ENCODE results near the gene RP9. TPM values are rescaled to one million over a fixed set of nuclear protein-coding genes. Genes with fewer than 3 reads are reported as not detected.

RP9 gene
- total and polyA plus RNA-seq, 2 experiments from 2014 or later: 28.4 to 35.3 TPM

DNA sequence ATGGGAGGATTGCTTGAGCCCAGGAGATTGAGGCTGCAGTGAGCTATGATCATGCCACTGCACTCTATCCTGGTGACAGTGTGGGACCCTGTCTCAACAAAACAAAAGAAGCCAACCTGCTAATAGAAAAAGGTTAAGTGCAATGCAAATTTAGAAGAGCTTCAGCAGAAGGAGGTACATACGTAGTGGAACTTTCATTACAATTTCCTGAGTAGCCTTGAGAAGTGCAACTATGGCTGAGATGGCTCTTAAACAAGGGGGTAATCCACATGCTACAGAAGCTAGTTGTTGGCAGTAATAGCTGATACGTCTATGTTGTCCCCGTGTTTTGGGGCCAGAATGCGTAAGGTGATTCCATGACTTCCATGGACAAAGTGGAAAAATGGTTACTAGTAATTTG lies 36.0 kb downstream of the RP9 start:
- no peaks in the 10 kb centered on the region for H3K27me3 ChIP-seq
- no peaks in the 10 kb centered on the region for H3K4me1 ChIP-seq (ENCODE audit: low read depth)
- DNase-seq (ENCODE audit: low read depth in 1 of 2, low spot score in 1 of 2): no peak
- H3K9me3 ChIP-seq (ENCODE audit: low read depth): no peaks in the 10 kb centered on the region
- H3K4me3 ChIP-seq: no peak overlapping the region
- H3K36me3 ChIP-seq: no peaks in the 10 kb centered on the region
- no peak overlapping the region for H3K27ac ChIP-seq
- TF ChIP-seq, protein P1, sequence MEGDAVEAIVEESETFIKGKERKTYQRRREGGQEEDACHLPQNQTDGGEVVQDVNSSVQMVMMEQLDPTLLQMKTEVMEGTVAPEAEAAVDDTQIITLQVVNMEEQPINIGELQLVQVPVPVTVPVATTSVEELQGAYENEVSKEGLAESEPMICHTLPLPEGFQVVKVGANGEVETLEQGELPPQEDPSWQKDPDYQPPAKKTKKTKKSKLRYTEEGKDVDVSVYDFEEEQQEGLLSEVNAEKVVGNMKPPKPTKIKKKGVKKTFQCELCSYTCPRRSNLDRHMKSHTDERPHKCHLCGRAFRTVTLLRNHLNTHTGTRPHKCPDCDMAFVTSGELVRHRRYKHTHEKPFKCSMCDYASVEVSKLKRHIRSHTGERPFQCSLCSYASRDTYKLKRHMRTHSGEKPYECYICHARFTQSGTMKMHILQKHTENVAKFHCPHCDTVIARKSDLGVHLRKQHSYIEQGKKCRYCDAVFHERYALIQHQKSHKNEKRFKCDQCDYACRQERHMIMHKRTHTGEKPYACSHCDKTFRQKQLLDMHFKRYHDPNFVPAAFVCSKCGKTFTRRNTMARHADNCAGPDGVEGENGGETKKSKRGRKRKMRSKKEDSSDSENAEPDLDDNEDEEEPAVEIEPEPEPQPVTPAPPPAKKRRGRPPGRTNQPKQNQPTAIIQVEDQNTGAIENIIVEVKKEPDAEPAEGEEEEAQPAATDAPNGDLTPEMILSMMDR (IDR thresholded peaks at IDR 0.05; ENCODE audit: low read depth, low read length): no peak

DNA sequence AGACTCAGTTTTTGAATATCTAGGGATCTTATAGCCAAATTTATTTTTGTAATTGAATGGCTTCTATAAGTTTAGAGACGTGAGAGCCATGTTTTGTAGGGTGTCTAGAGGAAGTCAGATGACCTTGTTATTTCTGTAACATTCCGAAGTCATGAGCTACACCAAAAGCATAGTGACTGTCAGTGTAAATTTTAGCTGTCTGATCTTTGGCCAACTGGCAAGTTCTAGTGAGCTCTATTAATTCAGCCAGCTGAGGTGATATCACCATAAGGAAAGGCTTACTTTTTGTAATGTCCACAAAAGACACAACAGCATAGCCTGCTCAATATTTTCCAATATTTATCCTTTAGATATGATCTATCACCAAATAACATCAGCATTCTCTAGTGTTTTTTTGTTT lies 36.7 kb downstream of the RP9 start:
- Histone ChIP-seq H3K27me3 (no peaks in the 10 kb centered on the region), H3K4me1 (ENCODE audit: low read depth) (no peaks in the 10 kb centered on the region), H3K4me3 (no peak overlapping the region), H3K36me3 (no peaks in the 10 kb centered on the region), H3K27ac (no peak overlapping the region), H3K9me3 (ENCODE audit: low read depth) (no peaks in the 10 kb centered on the region)
- peak in 1 of 2 donors; percentile 73 for DNase-seq (ENCODE audit: low read depth in 1 of 2, low spot score in 1 of 2)
- TF ChIP-seq, protein P1 (IDR thresholded peaks at IDR 0.05; ENCODE audit: low read depth, low read length): no peak

DNA sequence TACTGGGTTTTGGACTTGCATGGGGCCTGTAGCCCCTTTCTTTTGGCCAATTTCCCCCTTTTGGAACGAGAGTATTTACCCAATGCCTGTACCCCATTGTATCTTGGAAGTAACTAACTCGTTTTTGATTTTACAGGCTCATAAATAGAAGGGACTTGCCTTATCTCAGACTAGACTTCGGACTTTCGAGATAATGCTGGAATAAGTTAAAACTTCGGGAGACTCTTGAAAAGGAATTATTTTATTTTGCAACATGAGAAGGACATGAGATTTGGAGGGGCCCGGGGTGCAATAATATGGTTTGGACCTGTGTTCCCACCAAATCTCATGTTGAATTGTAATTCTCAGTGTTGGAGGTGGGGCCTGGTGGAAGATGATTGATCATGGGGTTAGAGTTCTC lies 38.4 kb downstream of the RP9 start:
- no peak overlapping the region for H3K4me3 ChIP-seq
- no peaks in the 10 kb centered on the region for H3K36me3 ChIP-seq
- H3K4me1 ChIP-seq (ENCODE audit: low read depth): no peaks in the 10 kb centered on the region
- no peak overlapping the region for H3K27ac ChIP-seq
- TF ChIP-seq, protein P1 (IDR thresholded peaks at IDR 0.05; ENCODE audit: low read depth, low read length): no peak
- no peaks in the 10 kb centered on the region for H3K27me3 ChIP-seq
- DNase-seq (ENCODE audit: low read depth in 1 of 2, low spot score in 1 of 2): no peak
- peaks cover 3% of the 10 kb centered on the region for H3K9me3 ChIP-seq (ENCODE audit: low read depth)

DNA sequence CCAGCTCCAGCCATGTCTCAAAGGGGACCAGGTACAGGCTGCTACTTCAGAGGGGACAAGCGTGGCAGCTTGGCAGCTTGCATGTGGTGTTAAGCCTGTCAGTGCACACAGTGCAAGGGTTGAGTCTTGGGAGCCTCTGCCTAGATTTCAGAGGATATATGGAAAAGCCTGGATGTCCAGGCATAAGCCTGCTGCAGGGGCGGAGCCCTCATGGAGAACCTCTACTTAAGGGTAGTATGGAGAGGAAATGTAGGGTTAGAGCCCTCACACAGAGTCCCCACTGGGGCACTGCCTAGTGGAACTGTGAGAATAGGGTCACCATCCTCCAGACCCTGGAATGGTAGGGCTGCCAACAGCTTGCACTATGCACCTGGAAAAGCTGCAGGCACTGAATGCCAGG lies 38.9 kb downstream of the RP9 start:
- Histone ChIP-seq H3K4me3 (no peak overlapping the region), H3K36me3 (no peaks in the 10 kb centered on the region), H3K9me3 (ENCODE audit: low read depth) (peaks cover 4% of the 10 kb centered on the region), H3K27ac (no peak overlapping the region), H3K27me3 (no peaks in the 10 kb centered on the region), H3K4me1 (ENCODE audit: low read depth) (no peaks in the 10 kb centered on the region)
- DNase-seq (ENCODE audit: low read depth in 1 of 2, low spot score in 1 of 2): no peak
- TF ChIP-seq, protein P1 (IDR thresholded peaks at IDR 0.05; ENCODE audit: low read depth, low read length): no peak

DNA sequence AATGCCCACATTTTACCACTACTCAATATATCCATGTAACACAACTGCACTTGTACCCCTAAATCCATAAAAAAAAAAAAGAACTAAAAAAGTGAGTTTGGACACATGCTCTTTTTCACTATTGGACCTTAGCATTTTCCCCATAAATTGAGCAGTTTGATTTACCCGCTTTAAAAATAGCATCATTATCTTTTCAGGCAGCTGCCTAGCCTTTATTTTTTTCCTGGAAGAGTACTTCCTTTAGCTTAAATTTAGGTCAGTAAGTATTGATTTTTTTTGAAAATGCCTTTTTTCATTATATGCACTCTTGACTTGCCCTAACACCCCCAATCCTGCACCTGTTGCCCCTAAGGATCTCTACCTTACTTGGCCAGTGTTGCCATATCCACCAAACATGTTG lies 41.3 kb downstream of the RP9 start:
- no peak overlapping the region for H3K27ac ChIP-seq
- TF ChIP-seq, protein P1 (IDR thresholded peaks at IDR 0.05; ENCODE audit: low read depth, low read length): no peak
- peaks cover 7% of the 10 kb centered on the region for H3K4me1 ChIP-seq (ENCODE audit: low read depth)
- H3K4me3 ChIP-seq: no peak overlapping the region
- H3K36me3 ChIP-seq: no peaks in the 10 kb centered on the region
- no peaks in the 10 kb centered on the region for H3K27me3 ChIP-seq
- DNase-seq (ENCODE audit: low read depth in 1 of 2, low spot score in 1 of 2): no peak
- H3K9me3 ChIP-seq (ENCODE audit: low read depth): peaks cover 4% of the 10 kb centered on the region

DNA sequence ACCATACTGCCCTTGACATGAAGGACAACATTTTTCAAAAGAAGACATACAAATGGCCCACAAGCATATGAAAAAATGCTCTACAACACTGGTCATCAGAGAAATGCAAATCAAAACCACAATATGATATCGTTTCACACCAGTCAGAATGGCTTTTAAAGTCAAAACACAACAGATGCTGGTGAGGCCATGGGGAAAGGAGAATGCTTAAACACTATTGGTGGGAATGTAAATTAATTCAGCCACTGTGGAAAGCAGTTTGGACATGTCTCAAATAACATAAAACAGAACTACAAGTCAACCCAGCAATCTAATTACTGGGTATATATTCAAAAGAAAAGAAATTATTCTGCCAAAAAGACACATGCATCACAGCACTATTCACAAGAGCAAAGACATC lies 42.4 kb downstream of the RP9 start:
- H3K4me1 ChIP-seq (ENCODE audit: low read depth): peaks cover 7% of the 10 kb centered on the region
- no peak overlapping the region for H3K4me3 ChIP-seq
- no peak overlapping the region for H3K27ac ChIP-seq
- DNase-seq (ENCODE audit: low read depth in 1 of 2, low spot score in 1 of 2): no peak
- peaks cover 4% of the 10 kb centered on the region for H3K9me3 ChIP-seq (ENCODE audit: low read depth)
- no peaks in the 10 kb centered on the region for H3K36me3 ChIP-seq
- no peaks in the 10 kb centered on the region for H3K27me3 ChIP-seq
- TF ChIP-seq, protein P1 (IDR thresholded peaks at IDR 0.05; ENCODE audit: low read depth, low read length): no peak

All from cardiac muscle cell (in vitro differentiated cells and primary cell).